WI38 (cell line): ENCODE results near the gene SF3A2.

ENCODE experiments used
- H3K4me3 ChIP-seq: 2 replicates; pipeline ENCODE4 v1.5.1; 2011; ENCODE audit warnings: low read depth, mild to moderate bottlenecking, control low read depth, low read length
- CTCF ChIP-seq: IDR thresholded peaks from 2 replicates; pipeline ENCODE4 v1.5.1; 2012; ENCODE audit warnings: low read depth, mild to moderate bottlenecking, control low read depth, low read length

The SF3A2 gene

DNA sequence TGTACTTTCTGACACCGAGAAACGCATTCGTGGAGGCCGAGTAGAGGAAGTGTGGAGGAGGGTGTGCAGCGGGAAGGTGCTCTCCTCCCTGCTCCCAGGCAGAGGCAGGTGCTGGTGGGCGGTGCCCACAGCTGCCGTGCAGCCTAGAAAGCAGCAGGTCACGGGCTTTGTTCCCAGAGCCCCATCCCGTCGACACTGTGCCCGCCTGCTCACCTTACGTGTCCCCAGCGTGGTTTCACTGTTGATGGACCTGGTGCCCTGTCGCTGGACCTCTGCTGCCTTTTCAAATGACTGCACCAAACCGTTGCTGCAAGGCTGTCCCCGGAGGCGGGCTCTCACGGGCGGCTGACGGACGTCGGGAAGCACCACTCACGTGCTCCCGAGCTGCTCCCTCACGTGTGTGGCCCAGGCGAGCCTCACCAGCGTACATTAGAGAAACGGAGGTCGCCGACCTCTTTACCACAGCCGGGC lies 21.3 kb upstream of the SF3A2 start:
- no peak for TF ChIP-seq CTCF
- no peak overlapping the region for H3K4me3 ChIP-seq

- H3K4me3 ChIP-seq, result no peak overlapping the region
- TF ChIP-seq CTCF, result no peak
Observed at GRCh38 chr19:2216361-2217225, 20.0 kb upstream of the SF3A2 start.

DNA sequence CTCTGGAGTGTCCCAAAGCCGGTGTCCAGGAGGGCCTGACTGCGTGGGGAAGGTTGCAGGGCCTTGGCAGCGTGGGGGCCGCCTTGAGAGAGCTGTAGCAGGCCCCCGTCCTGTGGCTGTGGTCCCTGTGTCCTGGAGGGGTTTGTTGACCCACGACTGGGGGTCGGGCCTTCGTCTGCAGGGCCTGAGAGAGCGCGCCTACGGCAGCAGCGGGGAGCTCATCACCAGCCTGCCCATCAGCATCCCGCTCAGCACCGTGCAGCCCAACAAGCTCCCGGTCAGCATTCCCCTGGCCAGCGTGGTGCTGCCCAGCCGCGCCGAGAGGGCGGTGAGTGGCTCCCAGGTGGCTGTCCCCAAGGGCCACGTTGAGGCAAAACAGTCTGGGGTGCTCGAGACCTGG lies 19.0 kb upstream of the SF3A2 start:
- H3K4me3 ChIP-seq, result no peak overlapping the region
- no peak for TF ChIP-seq CTCF

DNA sequence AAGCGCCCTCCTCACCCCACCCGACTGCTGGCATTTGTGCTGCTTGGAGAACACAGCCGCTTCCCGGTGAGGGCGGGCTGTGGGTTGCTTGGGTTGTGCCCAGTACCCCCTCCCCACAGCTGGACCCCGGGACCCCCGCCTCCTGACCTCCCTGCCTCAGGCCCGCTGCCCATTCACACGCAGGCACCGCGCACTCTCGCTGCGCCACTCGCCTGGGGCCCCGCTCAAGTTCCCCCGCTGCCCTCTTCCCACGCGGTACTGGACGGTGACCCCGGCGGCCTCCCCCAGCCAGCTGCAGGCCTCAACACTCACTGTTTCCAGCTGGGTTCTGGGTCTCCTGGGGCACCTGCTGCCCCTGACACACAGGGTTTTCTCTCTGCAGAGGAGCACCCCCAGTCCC lies 16.9 kb upstream of the SF3A2 start:
- TF ChIP-seq CTCF, result no peak
- no peak overlapping the region for H3K4me3 ChIP-seq

DNA sequence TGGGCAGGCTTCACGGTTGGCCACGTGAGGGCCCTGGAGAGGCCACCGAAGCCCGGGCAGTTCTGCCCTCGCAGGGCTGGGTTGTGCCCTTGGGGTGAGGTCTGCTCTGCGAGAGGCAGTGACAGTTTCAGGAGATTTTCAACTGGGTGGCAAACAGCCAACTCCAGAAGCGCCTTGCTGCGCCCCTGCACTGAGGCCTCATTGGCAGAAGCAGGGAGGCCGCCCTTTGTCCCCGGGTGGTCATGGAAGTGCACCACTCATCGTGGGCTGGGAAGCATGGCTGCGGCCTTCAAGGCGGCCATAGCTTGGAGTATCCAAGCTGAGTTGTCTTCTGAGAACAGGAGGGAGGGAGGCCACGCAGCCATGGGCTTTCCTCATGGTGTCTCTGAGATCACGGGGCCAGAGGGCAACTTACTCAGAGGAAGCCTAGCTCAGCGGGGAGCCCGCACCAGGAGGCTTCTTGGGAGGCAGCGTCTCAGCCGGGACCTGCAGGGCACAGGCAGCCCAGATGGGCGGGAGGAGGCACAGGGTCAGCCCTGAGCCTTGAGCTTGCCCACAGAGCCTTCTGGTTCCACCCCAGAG lies 15.3 kb upstream of the SF3A2 start:
- no peak for TF ChIP-seq CTCF
- H3K4me3 ChIP-seq, result no peak overlapping the region

GRCh38 chr19:2221918-2222317 lies 14.7 kb upstream of the SF3A2 start:
- no peak for TF ChIP-seq CTCF
- no peak overlapping the region for H3K4me3 ChIP-seq

GRCh38 chr19:2223391-2223790 lies 13.2 kb upstream of the SF3A2 start:
- no peak overlapping the region for H3K4me3 ChIP-seq

More at GRCh38 chr19:2223391-2223790, 13.2 kb upstream of the SF3A2 start:
- TF ChIP-seq CTCF, result no peak
